Measurements from ENCODE around the gene PKP3.
A peak's percentile ranks its signal among the peaks of the same experiment; 100 is the strongest.

The PKP3 gene

DNA sequence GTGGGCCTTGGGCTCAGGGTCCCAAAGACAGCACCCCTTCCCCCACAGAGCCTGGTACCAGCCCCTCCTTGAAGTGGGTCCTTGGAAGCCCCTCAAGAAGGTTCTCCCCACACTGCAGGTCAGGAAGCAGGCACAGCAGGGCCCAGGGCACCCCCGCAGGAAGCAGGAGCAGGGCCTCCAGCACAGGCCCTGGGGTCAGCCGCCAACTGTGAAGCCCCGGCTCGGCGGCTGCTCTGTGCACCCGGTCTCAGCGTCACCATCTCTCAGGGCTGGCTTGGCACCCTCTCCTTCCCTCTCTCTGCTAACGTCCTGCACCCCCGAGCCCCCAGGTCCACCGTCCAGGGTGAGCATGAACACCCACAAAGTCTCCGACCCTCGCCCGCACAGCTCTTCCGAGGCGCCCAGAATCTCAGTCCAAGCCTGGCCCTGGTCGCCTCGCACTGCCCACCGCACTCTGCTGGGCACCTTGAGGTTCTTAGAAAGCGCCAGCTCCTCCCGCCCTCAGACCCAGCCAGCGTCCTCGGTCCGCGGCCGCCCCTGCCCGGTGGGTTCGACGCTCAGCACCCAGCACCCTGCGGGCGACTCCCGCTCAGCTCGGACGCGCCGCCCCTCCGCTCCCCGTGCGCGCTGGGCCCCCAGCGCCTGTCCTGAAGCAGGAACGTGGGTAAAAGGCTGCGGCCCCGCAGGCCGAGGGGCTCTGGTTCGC, 22.2 kb downstream of the PKP3 start:
- H3K4me3 ChIP-seq (ENCODE audit: low read depth, low read length) = peak overlapping the region; percentile 17

DNA sequence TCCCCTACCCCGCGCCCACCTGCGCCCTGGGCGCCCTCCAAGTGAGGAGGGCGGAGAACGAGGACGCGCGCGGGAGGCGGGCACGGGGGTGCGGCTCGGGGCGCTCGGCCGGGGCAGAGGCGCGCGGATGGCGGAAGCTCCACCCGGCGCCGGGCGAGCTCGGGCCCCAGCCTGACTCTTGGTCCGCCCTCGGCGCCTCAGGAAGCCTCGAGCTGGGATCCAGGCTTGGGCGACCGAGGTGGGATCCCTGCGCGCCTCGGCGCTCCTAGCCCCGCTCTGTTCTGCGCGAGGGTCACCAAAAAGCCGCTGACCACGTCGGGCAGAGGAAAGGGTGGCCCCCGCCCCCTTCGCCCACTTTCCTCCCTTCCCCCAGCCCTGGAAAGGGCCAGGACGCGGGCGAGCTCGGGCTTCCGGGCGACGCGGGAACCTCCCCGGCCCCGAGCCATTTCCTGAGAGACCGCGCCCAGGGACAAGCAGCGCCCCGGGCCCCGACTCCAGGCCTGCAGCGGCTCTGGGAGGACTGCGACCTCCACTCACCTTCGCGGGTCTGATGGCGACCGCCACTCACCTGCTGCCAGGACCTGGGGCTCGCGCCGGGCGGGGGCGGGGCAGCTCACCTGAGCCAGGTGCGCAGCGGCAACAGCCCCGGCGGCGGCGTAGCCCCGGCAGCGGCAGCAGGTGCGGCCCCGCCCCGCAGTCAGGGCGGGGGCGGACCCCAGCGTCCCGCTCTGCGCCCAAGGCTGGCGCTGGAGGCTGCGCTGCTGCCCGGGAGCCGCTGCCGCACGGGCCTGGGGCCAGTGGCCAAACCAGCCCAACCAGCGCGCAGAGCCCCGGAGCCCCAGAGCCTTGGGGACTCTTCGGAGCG, 23.0 kb downstream of the PKP3 start:
- H3K4me3 ChIP-seq (ENCODE audit: low read depth, low read length) = peak overlapping the region; percentile 25
- TF ChIP-seq MAX (IDR thresholded peaks at IDR 0.05; ENCODE audit: low read depth, low read length) = no peak
- TF ChIP-seq, protein P1, sequence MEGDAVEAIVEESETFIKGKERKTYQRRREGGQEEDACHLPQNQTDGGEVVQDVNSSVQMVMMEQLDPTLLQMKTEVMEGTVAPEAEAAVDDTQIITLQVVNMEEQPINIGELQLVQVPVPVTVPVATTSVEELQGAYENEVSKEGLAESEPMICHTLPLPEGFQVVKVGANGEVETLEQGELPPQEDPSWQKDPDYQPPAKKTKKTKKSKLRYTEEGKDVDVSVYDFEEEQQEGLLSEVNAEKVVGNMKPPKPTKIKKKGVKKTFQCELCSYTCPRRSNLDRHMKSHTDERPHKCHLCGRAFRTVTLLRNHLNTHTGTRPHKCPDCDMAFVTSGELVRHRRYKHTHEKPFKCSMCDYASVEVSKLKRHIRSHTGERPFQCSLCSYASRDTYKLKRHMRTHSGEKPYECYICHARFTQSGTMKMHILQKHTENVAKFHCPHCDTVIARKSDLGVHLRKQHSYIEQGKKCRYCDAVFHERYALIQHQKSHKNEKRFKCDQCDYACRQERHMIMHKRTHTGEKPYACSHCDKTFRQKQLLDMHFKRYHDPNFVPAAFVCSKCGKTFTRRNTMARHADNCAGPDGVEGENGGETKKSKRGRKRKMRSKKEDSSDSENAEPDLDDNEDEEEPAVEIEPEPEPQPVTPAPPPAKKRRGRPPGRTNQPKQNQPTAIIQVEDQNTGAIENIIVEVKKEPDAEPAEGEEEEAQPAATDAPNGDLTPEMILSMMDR (IDR thresholded peaks at IDR 0.05; ENCODE audit: low read depth, low read length) = no peak
- TF ChIP-seq POLR2A (IDR thresholded peaks at IDR 0.05; ENCODE audit: extremely low read depth, insufficient read length) = no peak
- TF ChIP-seq MYC (IDR thresholded peaks at IDR 0.05; ENCODE audit: low read depth, low read length) = no peak
- peak; percentile 68 for DNase-seq (ENCODE audit: low read depth)

More for the DNA sequence above, 22.2 kb downstream of the PKP3 start:
- peak; percentile 61 for DNase-seq (ENCODE audit: low read depth)
- no peak for TF ChIP-seq MYC (IDR thresholded peaks at IDR 0.05; ENCODE audit: low read depth, low read length)
- TF ChIP-seq POLR2A (IDR thresholded peaks at IDR 0.05; ENCODE audit: extremely low read depth, insufficient read length) = peak; percentile 30

DNA sequence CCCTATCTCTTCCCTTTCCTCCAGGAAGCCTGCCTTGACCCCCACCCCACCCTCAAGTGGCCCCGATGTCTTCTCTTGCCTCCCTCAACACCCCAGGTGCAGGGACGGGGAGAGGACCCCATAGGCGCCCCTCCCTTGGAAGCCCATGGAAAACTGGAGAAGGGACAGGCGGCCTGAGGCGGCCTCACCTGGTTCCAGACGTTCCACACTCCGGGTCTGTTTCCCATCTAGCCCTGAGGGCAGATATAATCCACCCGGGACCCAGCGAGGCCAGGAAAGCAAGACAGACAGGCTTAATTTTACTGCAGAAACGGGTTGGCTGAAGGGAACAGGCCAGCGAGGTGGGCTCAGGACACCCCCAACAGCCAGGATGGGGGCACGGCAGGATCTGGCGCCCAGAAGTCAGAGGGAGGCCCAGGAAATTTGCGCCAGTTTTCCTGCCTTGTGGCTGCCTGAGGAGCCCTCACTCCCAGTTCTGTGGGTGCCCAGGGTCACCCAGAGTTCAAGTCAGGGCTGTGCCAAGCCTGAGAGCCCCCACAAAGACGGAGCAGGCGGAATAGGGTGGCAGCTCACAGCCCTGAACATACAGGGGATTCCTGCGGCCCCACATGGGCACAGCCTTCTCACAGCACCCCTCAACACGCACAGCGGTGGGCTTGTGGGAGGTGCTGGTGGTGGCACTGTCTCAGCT, 23.8 kb downstream of the PKP3 start:
- TF ChIP-seq MYC (IDR thresholded peaks at IDR 0.05; ENCODE audit: low read depth, low read length) (no peak), POLR2A (IDR thresholded peaks at IDR 0.05; ENCODE audit: extremely low read depth, insufficient read length) (no peak), MAX (IDR thresholded peaks at IDR 0.05; ENCODE audit: low read depth, low read length) (no peak)
- TF ChIP-seq, protein P1 (IDR thresholded peaks at IDR 0.05; ENCODE audit: low read depth, low read length) = no peak
- DNase-seq (ENCODE audit: low read depth) = no peak
- H3K4me3 ChIP-seq (ENCODE audit: low read depth, low read length) = no peak overlapping the region

- TF ChIP-seq POLR2A (IDR thresholded peaks at IDR 0.05; ENCODE audit: extremely low read depth, insufficient read length) (no peak), MAX (IDR thresholded peaks at IDR 0.05; ENCODE audit: low read depth, low read length) (no peak), MYC (IDR thresholded peaks at IDR 0.05; ENCODE audit: low read depth, low read length) (no peak)
- TF ChIP-seq, protein P1 (IDR thresholded peaks at IDR 0.05; ENCODE audit: low read depth, low read length) = no peak
- H3K4me3 ChIP-seq (ENCODE audit: low read depth, low read length) = no peak overlapping the region
- no peak for DNase-seq (ENCODE audit: low read depth)
Observed at GRCh38 chr11:418343-419247, 24.6 kb downstream of the PKP3 start.

DNA sequence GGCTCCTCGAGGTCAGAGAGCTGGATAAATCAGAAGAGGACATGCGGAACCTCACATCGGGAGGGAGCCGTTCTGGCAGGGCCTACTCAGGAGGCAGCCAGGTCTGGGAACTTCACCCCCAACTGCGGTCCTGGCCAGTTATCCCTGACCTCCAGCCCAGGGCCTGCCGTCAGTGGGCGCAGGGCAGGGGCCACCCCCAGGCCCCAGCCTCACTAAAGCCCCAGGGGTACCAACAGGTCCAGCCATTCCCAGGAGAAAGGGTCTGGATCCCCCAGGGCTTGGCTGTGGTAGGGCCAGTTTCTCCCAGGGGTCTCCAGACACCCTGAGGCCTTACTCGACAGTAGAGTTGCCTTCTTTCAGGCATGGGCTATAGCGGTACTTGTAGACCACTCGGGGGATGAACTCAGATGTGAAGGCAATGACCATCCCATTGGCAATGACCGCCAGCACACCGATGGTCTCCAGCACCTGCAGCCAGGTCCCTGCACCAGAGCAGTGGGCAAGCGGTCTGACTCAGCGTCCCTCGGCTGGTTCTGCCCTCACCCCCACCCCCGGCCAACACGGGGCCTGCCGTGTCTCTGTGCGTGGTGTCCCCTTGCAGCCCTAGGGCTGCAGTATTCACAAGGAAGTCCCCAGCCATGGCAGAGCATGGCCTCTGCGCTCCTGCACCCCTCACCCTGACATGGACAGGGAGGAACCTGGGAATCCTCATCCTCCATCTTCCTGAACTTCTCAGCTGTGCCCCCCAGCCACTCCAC, 25.4 kb downstream of the PKP3 start:
- no peak overlapping the region for H3K4me3 ChIP-seq (ENCODE audit: low read depth, low read length)
- no peak for DNase-seq (ENCODE audit: low read depth)
- no peak for TF ChIP-seq POLR2A (IDR thresholded peaks at IDR 0.05; ENCODE audit: extremely low read depth, insufficient read length)
- TF ChIP-seq, protein P1 (IDR thresholded peaks at IDR 0.05; ENCODE audit: low read depth, low read length) = no peak
- no peak for TF ChIP-seq MYC (IDR thresholded peaks at IDR 0.05; ENCODE audit: low read depth, low read length)
- TF ChIP-seq MAX (IDR thresholded peaks at IDR 0.05; ENCODE audit: low read depth, low read length) = no peak

Measured in NB4 (cell line).